ENCODE measurements around the gene PKN2.

PKN2 gene

GRCh38 chr1:88735909-88736308 lies 51.8 kb downstream of the PKN2 start:
- DNase-seq = no peak

GRCh38 chr1:88736633-88737248 lies 52.7 kb downstream of the PKN2 start:
- no peak for DNase-seq

- DNase-seq = no peak
These were observed 53.4 kb downstream of the PKN2 start for GRCh38 chr1:88737338-88737927.

GRCh38 chr1:88740784-88741183 lies 56.7 kb downstream of the PKN2 start:
- DNase-seq = no peak

- no peak for DNase-seq
These were observed 57.3 kb downstream of the PKN2 start for GRCh38 chr1:88741413-88741812.

- DNase-seq = no peak
These were observed 58.5 kb downstream of the PKN2 start for GRCh38 chr1:88742531-88742930.

GRCh38 chr1:88744142-88744541 lies 60.1 kb downstream of the PKN2 start:
- no peak for DNase-seq

GRCh38 chr1:88746916-88747315 lies 62.8 kb downstream of the PKN2 start:
- DNase-seq = no peak

GRCh38 chr1:88751714-88752113 lies 67.6 kb downstream of the PKN2 start:
- no peak for DNase-seq

GRCh38 chr1:88753506-88753905 lies 69.4 kb downstream of the PKN2 start:
- no peak for DNase-seq

- DNase-seq = no peak
These were observed 79.8 kb downstream of the PKN2 start for GRCh38 chr1:88763649-88764406.

- DNase-seq = no peak
These were observed 84.1 kb downstream of the PKN2 start for GRCh38 chr1:88768187-88768586.

GRCh38 chr1:88768816-88769215 lies 84.7 kb downstream of the PKN2 start:
- DNase-seq = no peak

- no peak for DNase-seq
These were observed 89.6 kb downstream of the PKN2 start for GRCh38 chr1:88773540-88774150.

GRCh38 chr1:88774151-88774556 lies 90.1 kb downstream of the PKN2 start:
- DNase-seq = no peak

GRCh38 chr1:88777604-88778149 lies 93.6 kb downstream of the PKN2 start:
- no peak for DNase-seq

GRCh38 chr1:88779880-88780279 lies 95.8 kb downstream of the PKN2 start:
- no peak for DNase-seq

- no peak for DNase-seq
These were observed 96.4 kb downstream of the PKN2 start for GRCh38 chr1:88780485-88780884.

GRCh38 chr1:88783145-88783544 lies 99.1 kb downstream of the PKN2 start:
- no peak for DNase-seq

- no peak for DNase-seq
These were observed 100.5 kb downstream of the PKN2 start for GRCh38 chr1:88784551-88784950.

GRCh38 chr1:88787023-88787903 lies 103.2 kb downstream of the PKN2 start:
- no peak for DNase-seq

GRCh38 chr1:88791192-88791591 lies 107.1 kb downstream of the PKN2 start:
- DNase-seq = no peak

GRCh38 chr1:88799491-88799890 lies 115.4 kb downstream of the PKN2 start:
- DNase-seq = no peak

Data from DMS 273 treated with DMSO at 0.1 percent for 48 hours (cell line).